GM12874 (cell line): ENCODE data around the gene RRP12.

ENCODE experiments used
- TF ChIP-seq, protein P1 (sequence below): IDR thresholded peaks from 2 replicates; pipeline ENCODE4 v1.5.1; 2011; ENCODE audit warnings: low read depth, mild to moderate bottlenecking, control low read depth, low read length, moderate library complexity; ENCODE audit not compliant: insufficient read depth

RRP12 gene

DNA sequence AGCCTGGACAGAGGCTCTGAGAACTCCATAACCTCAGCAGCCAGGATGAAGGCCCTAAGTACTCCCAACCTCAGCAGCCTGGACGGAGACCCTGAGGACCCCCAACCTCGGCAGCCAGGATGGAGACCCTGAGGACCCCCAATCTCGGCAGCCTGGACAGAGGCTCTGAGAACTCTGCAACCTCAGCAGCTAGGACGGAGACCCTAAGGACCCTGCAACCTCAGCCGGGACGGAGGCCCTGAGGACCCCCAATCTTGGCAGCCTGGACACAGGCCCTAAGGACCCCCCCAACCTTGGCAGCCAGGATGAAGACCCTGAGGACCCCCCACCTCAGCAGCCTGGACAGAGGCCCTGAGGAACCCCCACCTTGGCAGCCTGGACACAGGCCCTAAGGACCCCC lies 16.5 kb downstream of the RRP12 start:
- TF ChIP-seq, protein P1, sequence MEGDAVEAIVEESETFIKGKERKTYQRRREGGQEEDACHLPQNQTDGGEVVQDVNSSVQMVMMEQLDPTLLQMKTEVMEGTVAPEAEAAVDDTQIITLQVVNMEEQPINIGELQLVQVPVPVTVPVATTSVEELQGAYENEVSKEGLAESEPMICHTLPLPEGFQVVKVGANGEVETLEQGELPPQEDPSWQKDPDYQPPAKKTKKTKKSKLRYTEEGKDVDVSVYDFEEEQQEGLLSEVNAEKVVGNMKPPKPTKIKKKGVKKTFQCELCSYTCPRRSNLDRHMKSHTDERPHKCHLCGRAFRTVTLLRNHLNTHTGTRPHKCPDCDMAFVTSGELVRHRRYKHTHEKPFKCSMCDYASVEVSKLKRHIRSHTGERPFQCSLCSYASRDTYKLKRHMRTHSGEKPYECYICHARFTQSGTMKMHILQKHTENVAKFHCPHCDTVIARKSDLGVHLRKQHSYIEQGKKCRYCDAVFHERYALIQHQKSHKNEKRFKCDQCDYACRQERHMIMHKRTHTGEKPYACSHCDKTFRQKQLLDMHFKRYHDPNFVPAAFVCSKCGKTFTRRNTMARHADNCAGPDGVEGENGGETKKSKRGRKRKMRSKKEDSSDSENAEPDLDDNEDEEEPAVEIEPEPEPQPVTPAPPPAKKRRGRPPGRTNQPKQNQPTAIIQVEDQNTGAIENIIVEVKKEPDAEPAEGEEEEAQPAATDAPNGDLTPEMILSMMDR: no peak

DNA sequence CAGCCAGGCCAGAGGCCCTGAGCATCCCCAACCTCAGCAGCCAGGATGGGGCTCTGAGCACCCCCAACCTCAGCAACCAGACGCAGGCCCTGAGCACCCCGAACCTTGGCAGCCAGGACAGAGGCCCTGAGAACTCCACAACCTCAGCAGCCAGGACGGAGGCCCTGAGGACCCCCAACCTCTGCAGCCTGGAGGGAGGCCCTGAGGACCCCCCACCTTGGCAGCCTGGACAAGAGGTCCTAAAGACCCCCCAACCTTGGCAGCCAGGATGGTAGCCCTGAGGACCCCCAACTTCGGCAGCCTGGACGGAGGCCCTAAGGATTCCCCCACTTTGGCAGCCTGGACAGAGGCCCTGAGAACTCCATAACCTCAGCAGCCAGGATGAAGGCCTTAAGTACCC lies 17.0 kb downstream of the RRP12 start:
- TF ChIP-seq, protein P1: no peak

DNA sequence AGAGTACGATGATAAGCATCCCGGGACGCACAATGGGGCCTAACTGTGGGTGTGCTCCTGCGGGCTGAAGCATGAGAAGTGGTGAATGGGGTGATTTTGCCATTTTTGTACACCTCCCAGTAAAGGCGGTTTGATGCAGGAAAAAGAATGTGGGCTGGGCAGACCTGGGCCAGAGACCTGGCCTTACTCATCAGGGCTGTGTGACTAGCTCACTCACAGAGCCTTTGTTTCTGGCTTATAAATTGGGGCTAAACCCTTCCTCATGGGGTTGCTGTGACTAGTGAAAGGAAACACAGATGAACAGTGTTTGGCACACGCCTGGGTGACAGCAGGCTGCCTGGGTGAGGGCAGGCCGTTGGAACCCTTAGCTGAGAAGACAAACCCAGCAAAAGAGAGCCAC lies 18.0 kb downstream of the RRP12 start:
- TF ChIP-seq, protein P1: no peak

DNA sequence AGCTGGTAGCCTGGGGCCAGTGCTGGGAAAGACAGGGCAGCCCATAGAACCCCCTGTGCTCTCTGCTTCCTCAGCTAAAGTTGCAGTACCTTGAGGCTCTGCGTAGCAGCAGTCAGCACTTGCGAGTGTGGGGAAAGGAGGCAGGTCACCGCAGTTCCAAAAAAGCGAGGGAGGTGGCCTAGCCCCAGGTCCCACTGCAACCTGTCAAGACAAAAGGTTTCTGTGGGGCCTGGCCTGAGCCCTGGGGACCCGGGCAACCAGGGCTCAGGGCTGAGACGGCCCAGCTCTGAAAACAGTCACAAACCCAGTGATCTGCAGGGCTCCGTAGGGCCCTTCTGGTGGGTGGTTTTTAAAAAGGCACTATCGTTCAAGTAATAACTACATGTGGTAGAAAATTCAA lies 19.5 kb downstream of the RRP12 start:
- TF ChIP-seq, protein P1: no peak

DNA sequence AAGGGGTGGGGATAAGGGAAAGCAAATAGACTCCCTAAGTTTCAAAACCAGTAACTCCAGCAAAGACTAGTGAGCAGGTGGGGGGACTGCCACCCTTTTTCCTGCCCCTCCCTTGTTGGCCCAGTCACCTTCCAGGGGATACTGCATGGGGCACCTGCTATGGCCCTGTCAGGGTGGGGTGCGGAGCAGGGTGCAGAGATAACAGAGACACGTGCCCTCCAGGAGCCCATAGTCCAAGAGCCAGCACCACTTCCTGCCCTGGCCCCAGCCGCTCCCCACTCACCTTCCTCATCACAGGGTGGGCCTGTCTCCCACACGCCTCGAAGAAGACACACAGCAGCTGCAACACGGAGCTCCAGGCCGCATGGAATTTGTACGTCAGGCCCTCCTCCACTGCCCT lies 20.6 kb downstream of the RRP12 start:
- TF ChIP-seq, protein P1: no peak

DNA sequence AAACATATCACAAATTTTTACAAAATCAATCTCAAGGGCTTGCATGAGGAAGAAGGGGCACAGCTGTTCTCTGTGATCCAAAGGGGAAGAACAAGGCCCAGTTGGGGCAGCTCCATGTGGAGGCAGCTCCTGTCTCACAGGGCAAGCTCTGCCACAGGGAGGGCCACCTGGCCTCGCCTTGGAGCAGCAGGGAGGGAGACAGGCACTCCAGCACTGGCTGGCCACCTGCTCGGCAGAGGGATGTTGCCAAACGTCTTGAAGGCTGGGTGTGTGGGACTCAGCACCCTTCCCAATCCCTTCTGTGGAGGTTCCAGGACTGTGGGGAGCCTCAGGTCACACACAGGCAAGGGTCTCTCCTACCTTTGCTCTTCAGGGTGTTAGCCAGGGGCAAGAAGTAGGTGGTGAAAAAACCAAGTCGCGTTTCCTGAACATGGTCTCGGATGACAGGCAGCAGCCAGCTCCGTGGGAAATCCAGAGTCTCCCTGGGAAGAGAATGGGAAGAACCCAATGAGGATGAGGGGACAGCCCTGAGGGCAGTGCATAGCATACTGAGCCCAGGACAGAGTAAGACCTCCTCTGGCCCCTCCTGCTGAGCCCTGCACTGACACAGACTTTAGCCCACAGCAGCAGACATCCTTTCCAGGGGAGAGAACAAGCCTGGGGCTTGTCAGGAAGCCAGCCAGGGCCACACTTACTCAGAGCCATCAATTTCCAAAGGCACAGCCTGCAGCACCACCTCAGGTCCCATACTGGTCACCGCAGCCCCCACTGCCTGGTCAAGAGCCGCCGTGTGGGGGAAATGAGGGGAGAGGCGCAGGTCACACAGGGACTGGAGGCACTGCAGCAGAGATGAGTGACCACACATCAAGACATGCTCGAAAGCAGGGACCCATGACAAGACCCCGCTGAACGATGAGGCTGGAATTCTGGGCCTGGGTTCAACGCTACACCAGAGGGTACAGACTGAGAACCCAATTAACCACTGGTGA lies 21.9 kb downstream of the RRP12 start:
- TF ChIP-seq, protein P1: no peak

DNA sequence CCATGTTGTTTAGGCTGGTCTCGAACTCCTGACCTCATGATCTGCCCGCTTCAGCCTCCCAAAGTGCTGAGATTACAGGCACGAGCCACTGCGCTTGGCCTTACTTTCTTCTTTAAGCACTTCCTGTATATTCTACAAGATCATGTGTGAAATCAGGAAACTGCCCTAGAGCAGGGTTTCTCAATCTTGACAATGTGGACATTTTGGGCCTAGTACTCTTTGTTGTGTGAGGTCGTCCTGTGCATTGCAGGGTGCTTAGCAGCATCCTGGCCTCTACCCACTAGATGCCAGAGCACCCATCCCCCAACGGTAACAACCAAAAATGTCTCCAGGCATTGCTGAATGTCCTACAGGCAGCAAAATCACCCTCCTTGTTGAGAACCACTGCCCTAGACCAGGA lies 24.7 kb downstream of the RRP12 start:
- TF ChIP-seq, protein P1: no peak
